Kidney (tissue), 14 donors: ENCODE results near the gene TIE1. TPM values are rescaled to one million over a fixed set of nuclear protein-coding genes. Genes with fewer than 3 reads are reported as not detected.

Experiments used
- DNase-seq, 5 donors: peaks; one replicate each; pipeline ENCODE4 v3.0.0-alpha.2; 2013 to 2020
- FAIRE-seq: peaks from 2 replicates; lab custom pipeline; 2012; peaks lifted over from hg19 to GRCh38; lab: Jason Lieb, UNC
- H3K27ac ChIP-seq, 2 donors: one replicate each; pipeline ENCODE4 v1.7.0; 2013; ENCODE audit warnings: low read depth in 2 of 2, low read length in 2 of 2, inconsistent platforms in 1 of 2
- H3K27me3 ChIP-seq: one replicate; pipeline ENCODE4 v1.7.1; 2013; ENCODE audit warnings: low read length, inconsistent platforms; ENCODE audit not compliant: control insufficient read depth, insufficient read depth
- H3K36me3 ChIP-seq, 3 donors: one replicate each; pipeline versions ENCODE4 v1.7.0 to v1.7.1; 2013; ENCODE audit warnings: low read length in 3 of 3, control low read depth in 1 of 3, inconsistent platforms in 1 of 3; ENCODE audit not compliant: insufficient read depth in 3 of 3, control insufficient read depth in 2 of 3
- H3K4me1 ChIP-seq, 3 donors: one replicate each; pipeline versions ENCODE4 v1.7.0 to v1.7.1; 2013; ENCODE audit warnings: low read length in 3 of 3, inconsistent platforms in 1 of 3, low read depth in 1 of 3; ENCODE audit not compliant: control insufficient read depth in 2 of 3, insufficient read depth in 2 of 3
- H3K4me3 ChIP-seq, 3 donors: one replicate each; pipeline versions ENCODE4 v1.7.0 to v1.8.1; 2013; ENCODE audit warnings: low read length in 3 of 3, control low read depth in 1 of 3, inconsistent platforms in 1 of 3
- H3K9ac ChIP-seq, 3 donors: one replicate each; pipeline versions ENCODE4 v1.7.0 to v1.7.1; 2013; ENCODE audit warnings: low read length in 3 of 3, control low read depth in 1 of 3, inconsistent platforms in 1 of 3
- H3K9me3 ChIP-seq, 3 donors: one replicate each; pipeline versions ENCODE4 v1.7.0 to v1.7.1; 2013; ENCODE audit warnings: low read length in 3 of 3, control low read depth in 1 of 3, inconsistent platforms in 1 of 3; ENCODE audit not compliant: control insufficient read depth in 2 of 3, insufficient read depth in 1 of 3
- intact Hi-C: fragments of 100-400 bp; cut with DNase I; formaldehyde crosslinking; loops from one replicate; pipeline ENCODE4 v1.11.1; 2022
- polyA plus RNA-seq: library from polyadenylated mRNA; stranded (reverse); fragments of 350-450 nt; fragmentation: Illumina TruSeq; extraction: RNeasy Lipid Tissue Mini Kit (QIAGEN cat#74804); gene quantifications from one replicate; pipeline ENCODE4 v1.2.3, GENCODE V29; 2014; ENCODE audit warnings: low read depth, low replicate concordance; ENCODE audit not compliant: insufficient read depth
- total RNA-seq: library from RNA; stranded (reverse); fragmentation: NEBNext Ultra II Directional; extraction: Animal tissue kit (Norgen Biotek cat#: 25700); gene quantifications from one replicate; pipeline ENCODE4 v1.2.1, GENCODE V29; 2021
- TF ChIP-seq, protein P1 (sequence below): IDR thresholded peaks from 3 replicates; pipeline ENCODE4 v1.5.1; 2012; ENCODE audit warnings: mild to moderate bottlenecking, moderate library complexity, borderline replicate concordance; ENCODE audit not compliant: insufficient read depth; ENCODE audit errors: extremely low read depth
- donor health status: control.
- donor health status: control.
- donor health status: control.
- donor health status: control.
- donor health status: control.
- donor health status: DM: yes; HTN: yes; CAD: no.
- donor health status: Normal renal cell carcinoma (clear cell type).

TIE1 gene
- total and polyA plus RNA-seq, 2 donors from 2014 or later = 15.0 to 46.3 TPM

DNA sequence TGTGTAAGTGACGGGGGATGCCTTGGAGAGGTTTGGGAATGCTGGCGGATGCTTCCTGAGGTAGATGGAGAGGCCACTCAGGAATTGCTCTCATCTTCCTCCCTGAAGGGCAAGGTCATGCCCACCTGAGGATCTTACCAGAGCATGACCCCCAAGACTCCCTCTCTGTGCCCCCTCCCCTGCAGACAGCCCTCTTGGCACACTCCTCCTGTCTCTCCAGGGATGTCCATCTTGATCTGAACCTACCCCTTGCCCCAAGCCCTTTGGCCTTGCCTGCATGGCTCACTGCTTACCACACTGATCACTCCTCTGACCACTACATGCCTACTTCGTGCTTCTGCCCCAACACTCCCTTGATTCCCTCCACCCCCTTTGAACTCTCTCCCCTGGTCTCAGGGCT is 19.0 kb downstream of the TIE1 start:
- intact Hi-C loops = no loop called here
- H3K27me3 ChIP-seq = no peaks in the 10 kb centered on the region
- H3K9ac ChIP-seq = no peak overlapping the region
- peaks cover 0 to 5% (median 0%) of the 10 kb centered on the region in 3 donors for H3K4me1 ChIP-seq
- H3K27ac ChIP-seq = no peak overlapping the region
- DNase-seq (peak in 1 of 5 donors; percentile 22), FAIRE-seq (no peak)
- H3K4me3 ChIP-seq = no peak overlapping the region
- TF ChIP-seq, protein P1, sequence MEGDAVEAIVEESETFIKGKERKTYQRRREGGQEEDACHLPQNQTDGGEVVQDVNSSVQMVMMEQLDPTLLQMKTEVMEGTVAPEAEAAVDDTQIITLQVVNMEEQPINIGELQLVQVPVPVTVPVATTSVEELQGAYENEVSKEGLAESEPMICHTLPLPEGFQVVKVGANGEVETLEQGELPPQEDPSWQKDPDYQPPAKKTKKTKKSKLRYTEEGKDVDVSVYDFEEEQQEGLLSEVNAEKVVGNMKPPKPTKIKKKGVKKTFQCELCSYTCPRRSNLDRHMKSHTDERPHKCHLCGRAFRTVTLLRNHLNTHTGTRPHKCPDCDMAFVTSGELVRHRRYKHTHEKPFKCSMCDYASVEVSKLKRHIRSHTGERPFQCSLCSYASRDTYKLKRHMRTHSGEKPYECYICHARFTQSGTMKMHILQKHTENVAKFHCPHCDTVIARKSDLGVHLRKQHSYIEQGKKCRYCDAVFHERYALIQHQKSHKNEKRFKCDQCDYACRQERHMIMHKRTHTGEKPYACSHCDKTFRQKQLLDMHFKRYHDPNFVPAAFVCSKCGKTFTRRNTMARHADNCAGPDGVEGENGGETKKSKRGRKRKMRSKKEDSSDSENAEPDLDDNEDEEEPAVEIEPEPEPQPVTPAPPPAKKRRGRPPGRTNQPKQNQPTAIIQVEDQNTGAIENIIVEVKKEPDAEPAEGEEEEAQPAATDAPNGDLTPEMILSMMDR = no peak
- H3K9me3 ChIP-seq = no peaks in the 10 kb centered on the region
- no peaks in the 10 kb centered on the region for H3K36me3 ChIP-seq

DNA sequence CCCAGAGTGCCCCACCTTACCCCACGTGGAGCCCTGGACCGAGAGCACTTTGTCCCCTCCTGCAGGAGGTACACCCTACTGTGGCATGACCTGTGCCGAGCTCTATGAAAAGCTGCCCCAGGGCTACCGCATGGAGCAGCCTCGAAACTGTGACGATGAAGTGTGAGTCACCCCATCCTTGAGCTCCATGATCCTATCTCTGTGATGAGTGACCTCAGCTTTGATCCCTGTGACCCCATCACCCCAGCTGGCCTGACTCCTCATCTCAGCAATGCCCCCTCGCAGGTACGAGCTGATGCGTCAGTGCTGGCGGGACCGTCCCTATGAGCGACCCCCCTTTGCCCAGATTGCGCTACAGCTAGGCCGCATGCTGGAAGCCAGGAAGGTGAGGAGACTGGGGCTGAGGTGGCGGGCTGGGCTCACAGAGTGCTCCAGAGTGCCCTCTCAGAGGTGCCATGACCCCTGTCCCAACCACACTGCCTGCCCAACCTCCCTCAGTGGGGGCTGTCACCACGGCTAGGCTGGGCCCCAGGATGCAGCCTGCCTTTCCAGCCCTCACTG is 20.6 kb downstream of the TIE1 start:
- Histone ChIP-seq H3K9ac (no peak overlapping the region), H3K36me3 (no peaks in the 10 kb centered on the region), H3K27ac (no peak overlapping the region), H3K9me3 (peaks cover 0 to 5% (median 0%) of the 10 kb centered on the region in 3 donors), H3K4me3 (no peak overlapping the region), H3K4me1 (peaks cover 0 to 5% (median 0%) of the 10 kb centered on the region in 3 donors), H3K27me3 (no peaks in the 10 kb centered on the region)
- no peak for DNase-seq
- intact Hi-C loops = no loop called here
- no peak for FAIRE-seq
- TF ChIP-seq, protein P1 = no peak

DNA sequence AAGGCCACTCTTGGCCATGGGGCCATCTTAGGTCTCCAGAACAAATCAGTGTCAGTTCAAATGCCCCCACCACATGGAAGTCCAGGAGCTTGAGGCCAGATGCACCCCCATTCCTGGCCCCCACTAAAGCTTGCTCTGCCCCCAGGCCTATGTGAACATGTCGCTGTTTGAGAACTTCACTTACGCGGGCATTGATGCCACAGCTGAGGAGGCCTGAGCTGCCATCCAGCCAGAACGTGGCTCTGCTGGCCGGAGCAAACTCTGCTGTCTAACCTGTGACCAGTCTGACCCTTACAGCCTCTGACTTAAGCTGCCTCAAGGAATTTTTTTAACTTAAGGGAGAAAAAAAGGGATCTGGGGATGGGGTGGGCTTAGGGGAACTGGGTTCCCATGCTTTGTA is 21.7 kb downstream of the TIE1 start:
- intact Hi-C loops = no loop called here
- Histone ChIP-seq H3K4me1 (peaks cover 0 to 5% (median 0%) of the 10 kb centered on the region in 3 donors), H3K27me3 (no peaks in the 10 kb centered on the region), H3K9me3 (peaks cover 0 to 5% (median 0%) of the 10 kb centered on the region in 3 donors), H3K4me3 (no peak overlapping the region), H3K9ac (no peak overlapping the region), H3K36me3 (no peaks in the 10 kb centered on the region), H3K27ac (no peak overlapping the region)
- peak in 1 of 5 donors; percentile 13 for DNase-seq
- TF ChIP-seq, protein P1 = no peak
- FAIRE-seq = no peak

DNA sequence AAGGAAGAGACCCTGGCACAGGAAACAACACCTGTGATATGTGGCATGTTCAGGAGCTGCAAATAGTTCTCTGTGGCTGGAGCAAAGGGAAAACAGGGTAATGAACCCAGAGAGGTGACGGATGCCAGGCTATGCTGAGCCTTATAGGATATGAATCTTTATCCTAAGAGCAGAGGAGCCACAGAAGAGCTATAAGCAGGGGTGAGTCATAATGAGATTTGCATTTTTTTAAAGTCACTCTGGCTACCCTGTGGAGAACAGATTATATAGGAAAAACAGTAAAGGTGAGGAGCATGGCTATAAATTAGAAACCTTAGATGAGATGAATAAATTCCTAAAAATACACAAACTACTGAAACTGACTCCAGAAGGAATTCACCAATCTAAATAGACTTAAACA is 24.0 kb downstream of the TIE1 start:
- no peak overlapping the region for H3K9ac ChIP-seq
- no peak overlapping the region for H3K4me3 ChIP-seq
- H3K27ac ChIP-seq = no peak overlapping the region
- no peaks in the 10 kb centered on the region for H3K4me1 ChIP-seq
- H3K36me3 ChIP-seq = no peaks in the 10 kb centered on the region
- FAIRE-seq (no peak), DNase-seq (no peak)
- H3K9me3 ChIP-seq = peaks cover 0 to 5% (median 0%) of the 10 kb centered on the region in 3 donors
- TF ChIP-seq, protein P1 = no peak
- H3K27me3 ChIP-seq = no peaks in the 10 kb centered on the region
- intact Hi-C loops = no loop called here
